ENCODE measurements around the gene TUBA1C. TPM values are rescaled to one million over a fixed set of nuclear protein-coding genes. Genes with fewer than 3 reads are reported as not detected.

Gene TUBA1C
- 279 and 457 TPM in 2 replicates for total RNA-seq (2014; rRNA removed; shearing (Covaris generic))

DNA sequence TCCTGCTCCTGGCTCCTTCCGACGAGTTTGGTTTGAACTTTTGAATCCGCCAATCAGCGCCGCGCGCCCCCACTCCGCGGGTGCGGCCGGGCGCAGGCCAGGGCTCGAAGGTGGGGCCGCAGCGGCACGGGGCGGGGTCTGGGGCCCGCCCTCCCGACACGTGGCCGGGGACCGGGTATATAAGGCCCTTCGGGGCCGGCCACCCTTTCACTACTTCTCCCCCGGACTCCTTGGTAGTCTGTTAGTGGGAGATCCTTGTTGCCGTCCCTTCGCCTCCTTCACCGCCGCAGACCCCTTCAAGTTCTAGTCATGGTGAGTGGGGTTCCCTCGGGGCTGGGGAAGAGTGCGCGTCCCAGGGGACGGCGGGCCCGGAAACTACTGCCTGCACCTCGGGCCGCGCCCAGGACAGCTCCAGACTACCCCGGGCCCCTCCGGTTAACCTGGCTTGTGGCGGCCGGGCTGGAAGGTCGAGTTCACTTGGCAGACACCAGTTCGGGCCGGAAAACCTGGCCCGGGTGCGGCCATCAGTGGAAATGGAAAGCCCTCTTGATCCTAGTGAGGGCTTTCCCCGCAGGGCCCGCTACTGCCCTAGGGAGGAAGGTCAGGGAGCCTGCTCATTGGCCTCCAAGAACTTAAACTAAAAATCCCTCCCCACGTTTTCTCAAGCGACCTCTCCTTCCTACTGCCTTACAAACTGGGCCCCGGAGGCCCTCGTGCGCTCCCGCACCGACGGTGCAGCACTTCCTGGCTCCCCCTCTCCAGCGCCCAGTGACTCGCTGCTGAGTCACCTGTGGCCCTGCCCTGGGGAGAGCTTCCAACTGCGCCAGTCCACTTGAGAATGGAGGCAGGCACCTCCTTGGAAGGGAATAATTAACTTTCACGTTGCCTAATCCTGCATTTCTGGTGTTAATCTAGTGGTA lies at the start of gene TUBA1C:
Gene TUBA1C (plus strand): TSS at position 210 of the 920 bp plus-strand sequence. CDS start 100 bp downstream, at position 310.
- in situ Hi-C loops (cut with HindIII; ENCODE audit: low sequenced_read_pairs): no loop called here
- peak; percentile 40 for DNase-seq (ENCODE audit: low spot score)

GRCh38 chr12:49219417-49220026 lies 45.4 kb upstream of the TUBA1C start:
- in situ Hi-C loops (cut with HindIII; ENCODE audit: low sequenced_read_pairs): no loop called here
- no peak for DNase-seq (ENCODE audit: low spot score)

DNA sequence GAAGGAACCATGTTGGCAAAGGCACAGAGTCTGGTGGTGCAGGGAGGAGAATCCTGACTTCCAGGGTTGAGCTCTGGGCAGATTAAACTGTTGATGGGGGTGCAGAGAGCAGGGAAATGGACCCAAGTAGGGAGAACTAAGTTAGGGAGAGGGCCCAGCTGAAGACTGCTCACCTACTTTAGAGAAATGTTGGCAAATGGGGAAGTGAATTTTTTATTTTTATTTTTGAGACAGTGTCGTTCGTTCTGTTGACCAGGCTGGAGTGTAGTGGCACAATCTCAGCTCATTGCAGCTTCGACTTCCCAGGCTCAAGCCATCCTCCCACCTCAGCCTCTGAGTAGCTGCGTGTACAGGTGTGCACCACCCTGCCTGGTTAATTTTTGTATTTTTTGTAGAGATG lies 43.9 kb upstream of the TUBA1C start:
- in situ Hi-C loops (cut with HindIII; ENCODE audit: low sequenced_read_pairs): no loop called here
- no peak for DNase-seq (ENCODE audit: low spot score)

- no peak for DNase-seq (ENCODE audit: low spot score)
- in situ Hi-C loops (cut with HindIII; ENCODE audit: low sequenced_read_pairs): no loop called here
Measured at GRCh38 chr12:49223122-49223521, 41.8 kb upstream of the TUBA1C start.

- DNase-seq (ENCODE audit: low spot score): no peak
- in situ Hi-C loops (cut with HindIII; ENCODE audit: low sequenced_read_pairs): no loop called here
Measured at GRCh38 chr12:49223590-49224369, 41.1 kb upstream of the TUBA1C start.

DNA sequence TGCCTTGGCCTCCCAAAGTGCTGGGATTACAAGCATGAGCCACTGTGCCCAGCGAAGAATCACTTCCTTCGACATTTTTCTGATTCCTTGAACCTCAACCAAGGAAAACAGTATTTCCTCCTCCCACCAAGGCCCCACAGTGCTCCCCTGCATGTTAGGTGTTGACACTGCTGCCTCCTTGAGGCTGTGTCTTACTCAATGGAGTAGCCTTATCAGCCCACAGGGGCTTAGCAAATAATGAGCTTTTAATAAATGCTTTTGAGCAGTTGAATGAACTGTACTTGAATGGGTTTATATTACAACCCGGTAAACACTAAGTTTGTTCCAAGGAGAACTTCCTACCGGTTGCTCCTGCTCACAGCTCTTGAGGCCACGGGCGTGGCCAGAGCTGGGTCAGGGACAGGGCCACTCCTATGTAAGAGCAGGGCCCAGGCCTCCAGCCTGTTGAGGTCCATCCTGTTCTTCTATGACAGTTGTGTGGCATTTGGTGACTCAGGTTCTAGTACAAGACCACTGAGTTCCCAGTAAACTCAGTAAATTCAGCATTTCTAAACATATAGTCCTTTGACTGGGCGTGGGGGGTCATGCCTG lies 39.2 kb upstream of the TUBA1C start:
- no peak for DNase-seq (ENCODE audit: low spot score)
- in situ Hi-C loops (cut with HindIII; ENCODE audit: low sequenced_read_pairs): no loop called here

GRCh38 chr12:49227713-49228112 lies 37.2 kb upstream of the TUBA1C start:
- in situ Hi-C loops (cut with HindIII; ENCODE audit: low sequenced_read_pairs): no loop called here
- DNase-seq (ENCODE audit: low spot score): peak; percentile 91

- DNase-seq (ENCODE audit: low spot score): peak; percentile 46
- in situ Hi-C loops (cut with HindIII; ENCODE audit: low sequenced_read_pairs): no loop called here
Measured at GRCh38 chr12:49228653-49229052, 36.2 kb upstream of the TUBA1C start.

DNA sequence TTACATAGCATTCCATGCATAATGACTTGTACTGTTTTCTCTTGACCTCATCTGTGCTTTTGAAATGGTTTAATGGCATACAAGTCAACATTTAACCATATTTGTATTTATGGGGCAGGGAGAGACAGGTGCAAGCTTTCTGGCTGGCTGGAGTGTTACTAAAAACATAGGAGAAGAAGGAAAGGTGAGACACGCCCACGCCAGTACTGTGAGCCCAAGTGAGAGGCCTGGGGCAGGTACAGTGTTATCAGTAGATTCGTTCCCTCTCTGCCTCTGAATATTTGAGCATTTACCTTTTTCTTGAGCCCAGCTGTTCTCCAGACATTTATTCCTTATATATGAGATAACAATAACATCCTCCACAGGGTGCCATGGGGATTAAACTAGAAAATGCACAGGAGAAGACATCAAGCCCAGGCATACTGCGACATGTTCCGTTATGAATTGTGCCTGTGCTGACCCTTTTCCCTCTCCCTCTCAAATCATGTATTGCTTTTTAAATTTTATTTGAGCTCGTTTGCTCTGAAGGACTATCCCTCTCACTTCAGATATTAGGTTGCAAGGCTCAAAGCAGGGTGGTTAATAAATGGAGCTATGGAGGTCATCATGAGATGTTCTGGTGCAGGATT lies 34.6 kb upstream of the TUBA1C start:
- peak; percentile 60 for DNase-seq (ENCODE audit: low spot score)
- in situ Hi-C loops (cut with HindIII; ENCODE audit: low sequenced_read_pairs): no loop called here

DNA sequence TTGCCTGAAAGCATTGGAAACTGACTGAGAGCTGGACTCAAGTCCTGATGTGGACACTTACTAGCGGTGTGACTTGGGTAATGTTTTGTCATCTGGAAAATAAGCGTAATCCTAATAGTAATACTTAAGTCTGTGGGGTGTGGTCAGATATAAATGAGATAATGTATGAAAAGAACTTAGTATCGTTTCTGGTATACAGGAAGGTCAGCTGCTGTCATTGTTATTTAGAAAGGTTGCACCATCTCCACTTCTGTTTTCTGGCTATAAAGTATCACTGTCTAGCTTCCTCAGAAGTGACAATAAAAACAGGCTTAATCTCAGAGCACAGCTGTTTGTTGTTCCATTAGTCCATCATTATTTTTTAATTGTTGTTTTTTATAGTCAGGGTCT lies 34.1 kb upstream of the TUBA1C start:
- in situ Hi-C loops (cut with HindIII; ENCODE audit: low sequenced_read_pairs): no loop called here
- DNase-seq (ENCODE audit: low spot score): no peak

GRCh38 chr12:49231878-49232655 lies 32.8 kb upstream of the TUBA1C start:
- in situ Hi-C loops (cut with HindIII; ENCODE audit: low sequenced_read_pairs): no loop called here
- peak; percentile 67 for DNase-seq (ENCODE audit: low spot score)

GRCh38 chr12:49232940-49233841 lies 31.7 kb upstream of the TUBA1C start:
- in situ Hi-C loops (cut with HindIII; ENCODE audit: low sequenced_read_pairs): no loop called here

GRCh38 chr12:49233842-49234526 lies 30.9 kb upstream of the TUBA1C start:
- in situ Hi-C loops (cut with HindIII; ENCODE audit: low sequenced_read_pairs): no loop called here
- peak; percentile 92 for DNase-seq (ENCODE audit: low spot score)

More at GRCh38 chr12:49232940-49233841, 31.7 kb upstream of the TUBA1C start:
- DNase-seq (ENCODE audit: low spot score): peak; percentile 60

DNA sequence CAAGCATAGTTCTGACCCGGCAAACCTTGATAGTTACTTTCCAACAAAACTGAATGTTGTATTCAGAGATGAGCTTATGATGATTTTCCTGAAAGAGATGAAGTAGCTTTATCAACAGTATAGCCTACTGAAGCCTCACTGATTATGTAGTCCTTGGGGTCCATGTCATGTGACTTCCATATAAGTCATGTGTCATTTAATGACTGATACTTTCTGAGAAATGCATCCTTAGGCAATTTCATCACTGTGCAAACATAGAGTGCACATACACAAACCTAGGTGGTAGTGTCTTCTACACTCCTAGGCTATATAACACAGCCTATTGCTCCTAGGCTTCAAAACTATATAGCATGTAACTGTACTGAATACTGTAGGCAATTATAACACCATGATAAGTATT lies 28.5 kb upstream of the TUBA1C start:
- in situ Hi-C loops (cut with HindIII; ENCODE audit: low sequenced_read_pairs): no loop called here
- DNase-seq (ENCODE audit: low spot score): no peak

DNA sequence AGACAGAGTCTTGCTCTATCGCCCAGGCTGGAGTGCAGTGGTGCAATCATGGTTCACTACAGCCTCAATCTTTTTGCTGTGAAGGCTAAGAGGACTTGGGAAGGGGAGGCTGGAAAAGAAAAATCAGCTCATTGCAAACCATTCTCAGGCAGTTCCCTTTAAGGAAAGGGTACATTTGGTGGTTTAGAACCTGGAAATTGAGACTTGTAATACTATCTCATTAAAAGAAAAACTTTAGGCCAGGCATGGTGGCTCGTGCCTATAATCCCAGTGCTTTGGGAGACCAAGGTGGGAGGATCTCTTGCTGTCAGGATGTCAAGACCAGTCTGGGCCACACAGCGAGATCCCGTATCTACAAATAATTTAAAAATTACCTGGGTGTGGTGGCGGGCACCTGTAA lies 21.3 kb upstream of the TUBA1C start:
- no peak for DNase-seq (ENCODE audit: low spot score)
- in situ Hi-C loops (cut with HindIII; ENCODE audit: low sequenced_read_pairs): no loop called here

GRCh38 chr12:49244176-49244575 lies 20.7 kb upstream of the TUBA1C start:
- no peak for DNase-seq (ENCODE audit: low spot score)
- in situ Hi-C loops (cut with HindIII; ENCODE audit: low sequenced_read_pairs): no loop called here

DNA sequence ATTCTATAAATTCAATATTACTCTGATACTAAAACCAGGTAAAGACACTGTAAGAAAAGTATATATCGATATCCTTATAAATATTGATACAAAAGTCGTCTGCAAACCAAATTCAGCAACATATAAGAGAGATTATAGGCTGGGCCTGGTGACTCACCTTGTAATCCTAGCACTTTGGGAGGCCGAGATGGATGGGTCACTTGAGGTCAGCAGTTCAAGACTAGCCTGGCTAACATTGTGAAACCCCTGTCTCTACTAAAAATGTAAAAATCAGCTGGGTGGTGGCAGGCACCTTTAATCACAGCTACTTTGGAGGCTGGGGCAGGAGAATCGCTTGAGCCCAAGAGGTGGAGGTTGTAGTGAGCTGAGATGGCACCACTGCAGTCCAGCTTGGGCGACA lies 13.5 kb upstream of the TUBA1C start:
- DNase-seq (ENCODE audit: low spot score): no peak
- in situ Hi-C loops (cut with HindIII; ENCODE audit: low sequenced_read_pairs): no loop called here
